Measurements from ENCODE around the gene URI1. TPM values are rescaled to one million over a fixed set of nuclear protein-coding genes. Genes with fewer than 3 reads are reported as not detected.

The URI1 gene
- total RNA-seq, 1 donor from 2014 or later: 58.4 TPM

GRCh38 chr19:30054210-30054609 is 112.2 kb downstream of the URI1 start:
- Mint-ChIP-seq H3K9me3 (ENCODE audit: low read depth) (peaks cover 8% of the 10 kb centered on the region), H3K27me3 (peaks cover 3% of the 10 kb centered on the region), H3K27ac (no peak overlapping the region)

GRCh38 chr19:30056580-30056979 is 114.5 kb downstream of the URI1 start:
- Mint-ChIP-seq H3K27ac (no peak overlapping the region), H3K9me3 (ENCODE audit: low read depth) (peaks cover 8% of the 10 kb centered on the region), H3K27me3 (peaks cover 2% of the 10 kb centered on the region), H3K36me3 (ENCODE audit: insufficient read depth) (no peaks in the 10 kb centered on the region), H3K4me3 (ENCODE audit: low read depth) (no peak overlapping the region), H3K4me1 (ENCODE audit: low read depth) (no peaks in the 10 kb centered on the region)
- no peak for TF ChIP-seq CTCF (IDR thresholded peaks at IDR 0.05; ENCODE audit: unreplicated experiment)
- DNase-seq (ENCODE audit: low spot score, unreplicated experiment): no peak

More at GRCh38 chr19:30054210-30054609, 112.2 kb downstream of the URI1 start:
- Mint-ChIP-seq H3K4me1 (ENCODE audit: low read depth) (peaks cover 7% of the 10 kb centered on the region), H3K4me3 (ENCODE audit: low read depth) (no peak overlapping the region), H3K36me3 (ENCODE audit: insufficient read depth) (no peaks in the 10 kb centered on the region)
- no peak for TF ChIP-seq CTCF (IDR thresholded peaks at IDR 0.05; ENCODE audit: unreplicated experiment)
- DNase-seq (ENCODE audit: low spot score, unreplicated experiment): no peak

GRCh38 chr19:30059741-30060457 is 117.9 kb downstream of the URI1 start:
- Mint-ChIP-seq H3K9me3 (ENCODE audit: low read depth) (peaks cover 8% of the 10 kb centered on the region), H3K36me3 (ENCODE audit: insufficient read depth) (no peaks in the 10 kb centered on the region), H3K27ac (no peak overlapping the region), H3K4me1 (ENCODE audit: low read depth) (peaks cover 4% of the 10 kb centered on the region), H3K4me3 (ENCODE audit: low read depth) (no peak overlapping the region), H3K27me3 (peaks cover 3% of the 10 kb centered on the region)
- DNase-seq (ENCODE audit: low spot score, unreplicated experiment): no peak
- TF ChIP-seq CTCF (IDR thresholded peaks at IDR 0.05; ENCODE audit: unreplicated experiment): no peak

GRCh38 chr19:30060531-30061222 is 118.6 kb downstream of the URI1 start:
- TF ChIP-seq CTCF (IDR thresholded peaks at IDR 0.05; ENCODE audit: unreplicated experiment): no peak
- no peaks in the 10 kb centered on the region for H3K36me3 Mint-ChIP-seq (ENCODE audit: insufficient read depth)

GRCh38 chr19:30061223-30062064 is 119.4 kb downstream of the URI1 start:
- H3K27me3 Mint-ChIP-seq: peaks cover 7% of the 10 kb centered on the region
- peak overlapping the region; percentile 8 for H3K27ac Mint-ChIP-seq
- H3K4me3 Mint-ChIP-seq (ENCODE audit: low read depth): no peak overlapping the region
- TF ChIP-seq CTCF (IDR thresholded peaks at IDR 0.05; ENCODE audit: unreplicated experiment): no peak
- peaks cover 8% of the 10 kb centered on the region for H3K4me1 Mint-ChIP-seq (ENCODE audit: low read depth)
- H3K36me3 Mint-ChIP-seq (ENCODE audit: insufficient read depth): no peaks in the 10 kb centered on the region
- no peak for DNase-seq (ENCODE audit: low spot score, unreplicated experiment)
- peaks cover 5% of the 10 kb centered on the region for H3K9me3 Mint-ChIP-seq (ENCODE audit: low read depth)

More at GRCh38 chr19:30060531-30061222, 118.6 kb downstream of the URI1 start:
- Mint-ChIP-seq H3K27me3 (peaks cover 7% of the 10 kb centered on the region), H3K4me3 (ENCODE audit: low read depth) (no peak overlapping the region), H3K27ac (no peak overlapping the region), H3K9me3 (ENCODE audit: low read depth) (peaks cover 8% of the 10 kb centered on the region), H3K4me1 (ENCODE audit: low read depth) (peaks cover 8% of the 10 kb centered on the region)
- DNase-seq (ENCODE audit: low spot score, unreplicated experiment): no peak
